SK-N-SH (cell line): ENCODE measurements around the gene SLC7A11.

Source experiments
- EZH2phosphoT487 ChIP-seq: fragments of 200-600 bp; sonication (generic); IDR thresholded peaks from 2 replicates; pipeline ENCODE4 v1.6.1; 2017; ENCODE audit warnings: low read depth, mixed run types, mild to moderate bottlenecking, antibody characterized with exemption, moderate library complexity, borderline replicate concordance
- GATA2 ChIP-seq: sonication (generic); formaldehyde crosslinking; IDR thresholded peaks from 2 replicates; pipeline ENCODE4 v1.5.0; 2020; ENCODE audit warnings: mild to moderate bottlenecking, missing genetic modification reagents
- POLR2AphosphoS5 ChIP-seq: IDR thresholded peaks from 2 replicates; pipeline ENCODE4 v1.6.1; 2012; ENCODE audit warnings: low read depth, low read length
- RAD21 ChIP-seq: IDR thresholded peaks from 2 replicates; pipeline ENCODE4 v1.6.1; 2012; ENCODE audit warnings: mild to moderate bottlenecking, low read length
- RFX5 ChIP-seq: IDR thresholded peaks from 2 replicates; pipeline ENCODE4 v1.6.1; 2012; ENCODE audit warnings: mild to moderate bottlenecking, improper control_type of control experiment, low read length
- SIN3A ChIP-seq: IDR thresholded peaks from 2 replicates; pipeline ENCODE4 v1.6.1; 2012; ENCODE audit warnings: low read depth, mild to moderate bottlenecking, low read length, moderate library complexity, borderline replicate concordance
- TF ChIP-seq, protein P1 (sequence below): fragments of 200-600 bp; sonication (generic); IDR thresholded peaks from 2 replicates; pipeline ENCODE4 v1.6.1; 2017; ENCODE audit warnings: antibody characterized with exemption, mild to moderate bottlenecking, moderate library complexity
- TF ChIP-seq, protein P2 (sequence below): IDR thresholded peaks from 2 replicates; pipeline ENCODE4 v1.4.0; 2012; ENCODE audit warnings: low read depth
- TF ChIP-seq, protein P3 (sequence below): IDR thresholded peaks from 2 replicates; pipeline ENCODE4 v1.6.1; 2012; ENCODE audit warnings: mild to moderate bottlenecking, low read depth, low read length, moderate library complexity
- TF ChIP-seq, protein P4 (sequence below): IDR thresholded peaks from 2 replicates; pipeline ENCODE4 v1.4.0; 2012; ENCODE audit warnings: low read depth, borderline replicate concordance

DNA sequence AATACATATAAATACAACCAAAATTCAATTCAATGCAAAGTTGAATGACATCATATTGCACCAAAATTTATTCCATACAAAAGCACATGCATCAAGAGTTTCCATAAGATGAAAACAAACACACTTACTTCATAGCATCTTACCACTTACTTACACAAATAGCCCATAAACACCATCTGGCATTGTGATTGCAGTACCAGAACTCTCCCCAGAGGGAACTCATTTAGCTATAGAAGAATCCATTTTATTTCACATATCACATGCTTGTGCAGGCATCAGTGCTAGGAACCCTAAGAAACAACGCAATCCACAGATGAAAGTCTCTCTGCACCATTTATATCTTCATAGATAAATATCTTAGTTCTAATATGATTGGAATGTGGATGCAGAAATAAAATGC, 77.9 kb downstream of the SLC7A11 start:
- TF ChIP-seq, protein P1, sequence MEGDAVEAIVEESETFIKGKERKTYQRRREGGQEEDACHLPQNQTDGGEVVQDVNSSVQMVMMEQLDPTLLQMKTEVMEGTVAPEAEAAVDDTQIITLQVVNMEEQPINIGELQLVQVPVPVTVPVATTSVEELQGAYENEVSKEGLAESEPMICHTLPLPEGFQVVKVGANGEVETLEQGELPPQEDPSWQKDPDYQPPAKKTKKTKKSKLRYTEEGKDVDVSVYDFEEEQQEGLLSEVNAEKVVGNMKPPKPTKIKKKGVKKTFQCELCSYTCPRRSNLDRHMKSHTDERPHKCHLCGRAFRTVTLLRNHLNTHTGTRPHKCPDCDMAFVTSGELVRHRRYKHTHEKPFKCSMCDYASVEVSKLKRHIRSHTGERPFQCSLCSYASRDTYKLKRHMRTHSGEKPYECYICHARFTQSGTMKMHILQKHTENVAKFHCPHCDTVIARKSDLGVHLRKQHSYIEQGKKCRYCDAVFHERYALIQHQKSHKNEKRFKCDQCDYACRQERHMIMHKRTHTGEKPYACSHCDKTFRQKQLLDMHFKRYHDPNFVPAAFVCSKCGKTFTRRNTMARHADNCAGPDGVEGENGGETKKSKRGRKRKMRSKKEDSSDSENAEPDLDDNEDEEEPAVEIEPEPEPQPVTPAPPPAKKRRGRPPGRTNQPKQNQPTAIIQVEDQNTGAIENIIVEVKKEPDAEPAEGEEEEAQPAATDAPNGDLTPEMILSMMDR: no peak
- TF ChIP-seq, protein P2, sequence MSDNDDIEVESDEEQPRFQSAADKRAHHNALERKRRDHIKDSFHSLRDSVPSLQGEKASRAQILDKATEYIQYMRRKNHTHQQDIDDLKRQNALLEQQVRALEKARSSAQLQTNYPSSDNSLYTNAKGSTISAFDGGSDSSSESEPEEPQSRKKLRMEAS: no peak
- TF ChIP-seq, protein P3, sequence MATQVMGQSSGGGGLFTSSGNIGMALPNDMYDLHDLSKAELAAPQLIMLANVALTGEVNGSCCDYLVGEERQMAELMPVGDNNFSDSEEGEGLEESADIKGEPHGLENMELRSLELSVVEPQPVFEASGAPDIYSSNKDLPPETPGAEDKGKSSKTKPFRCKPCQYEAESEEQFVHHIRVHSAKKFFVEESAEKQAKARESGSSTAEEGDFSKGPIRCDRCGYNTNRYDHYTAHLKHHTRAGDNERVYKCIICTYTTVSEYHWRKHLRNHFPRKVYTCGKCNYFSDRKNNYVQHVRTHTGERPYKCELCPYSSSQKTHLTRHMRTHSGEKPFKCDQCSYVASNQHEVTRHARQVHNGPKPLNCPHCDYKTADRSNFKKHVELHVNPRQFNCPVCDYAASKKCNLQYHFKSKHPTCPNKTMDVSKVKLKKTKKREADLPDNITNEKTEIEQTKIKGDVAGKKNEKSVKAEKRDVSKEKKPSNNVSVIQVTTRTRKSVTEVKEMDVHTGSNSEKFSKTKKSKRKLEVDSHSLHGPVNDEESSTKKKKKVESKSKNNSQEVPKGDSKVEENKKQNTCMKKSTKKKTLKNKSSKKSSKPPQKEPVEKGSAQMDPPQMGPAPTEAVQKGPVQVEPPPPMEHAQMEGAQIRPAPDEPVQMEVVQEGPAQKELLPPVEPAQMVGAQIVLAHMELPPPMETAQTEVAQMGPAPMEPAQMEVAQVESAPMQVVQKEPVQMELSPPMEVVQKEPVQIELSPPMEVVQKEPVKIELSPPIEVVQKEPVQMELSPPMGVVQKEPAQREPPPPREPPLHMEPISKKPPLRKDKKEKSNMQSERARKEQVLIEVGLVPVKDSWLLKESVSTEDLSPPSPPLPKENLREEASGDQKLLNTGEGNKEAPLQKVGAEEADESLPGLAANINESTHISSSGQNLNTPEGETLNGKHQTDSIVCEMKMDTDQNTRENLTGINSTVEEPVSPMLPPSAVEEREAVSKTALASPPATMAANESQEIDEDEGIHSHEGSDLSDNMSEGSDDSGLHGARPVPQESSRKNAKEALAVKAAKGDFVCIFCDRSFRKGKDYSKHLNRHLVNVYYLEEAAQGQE: no peak
- no peak for TF ChIP-seq RFX5
- no peak for TF ChIP-seq POLR2AphosphoS5
- TF ChIP-seq, protein P4, sequence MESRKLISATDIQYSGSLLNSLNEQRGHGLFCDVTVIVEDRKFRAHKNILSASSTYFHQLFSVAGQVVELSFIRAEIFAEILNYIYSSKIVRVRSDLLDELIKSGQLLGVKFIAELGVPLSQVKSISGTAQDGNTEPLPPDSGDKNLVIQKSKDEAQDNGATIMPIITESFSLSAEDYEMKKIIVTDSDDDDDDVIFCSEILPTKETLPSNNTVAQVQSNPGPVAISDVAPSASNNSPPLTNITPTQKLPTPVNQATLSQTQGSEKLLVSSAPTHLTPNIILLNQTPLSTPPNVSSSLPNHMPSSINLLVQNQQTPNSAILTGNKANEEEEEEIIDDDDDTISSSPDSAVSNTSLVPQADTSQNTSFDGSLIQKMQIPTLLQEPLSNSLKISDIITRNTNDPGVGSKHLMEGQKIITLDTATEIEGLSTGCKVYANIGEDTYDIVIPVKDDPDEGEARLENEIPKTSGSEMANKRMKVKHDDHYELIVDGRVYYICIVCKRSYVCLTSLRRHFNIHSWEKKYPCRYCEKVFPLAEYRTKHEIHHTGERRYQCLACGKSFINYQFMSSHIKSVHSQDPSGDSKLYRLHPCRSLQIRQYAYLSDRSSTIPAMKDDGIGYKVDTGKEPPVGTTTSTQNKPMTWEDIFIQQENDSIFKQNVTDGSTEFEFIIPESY: no peak
- TF ChIP-seq SIN3A: no peak
- no peak for TF ChIP-seq RAD21
- no peak for TF ChIP-seq EZH2phosphoT487
- no peak for TF ChIP-seq GATA2 (CRISPR knock-in tag)
